Measurements from ENCODE around the gene MFN2. TPM values are rescaled to one million over a fixed set of nuclear protein-coding genes. Genes with fewer than 3 reads are reported as not detected.

MFN2 gene
- total RNA-seq, 1 experiment from 2014 or later = 43.7 TPM

GRCh38 chr1:11952455-11953109 lies 27.7 kb upstream of the MFN2 start:
- Histone ChIP-seq H3K36me3 (peaks cover 31% of the 10 kb centered on the region), H3K9me3 (no peaks in the 10 kb centered on the region), H3K4me3 (no peak overlapping the region), H3K27me3 (no peaks in the 10 kb centered on the region)
- DNase-seq = no peak

GRCh38 chr1:11955221-11955620 lies 25.0 kb upstream of the MFN2 start:
- H3K36me3 ChIP-seq = peaks cover 13% of the 10 kb centered on the region
- no peak for DNase-seq
- H3K4me3 ChIP-seq = no peak overlapping the region
- no peaks in the 10 kb centered on the region for H3K9me3 ChIP-seq
- no peaks in the 10 kb centered on the region for H3K27me3 ChIP-seq

- Histone ChIP-seq H3K4me3 (no peak overlapping the region), H3K27me3 (no peaks in the 10 kb centered on the region), H3K36me3 (peaks cover 14% of the 10 kb centered on the region), H3K9me3 (no peaks in the 10 kb centered on the region)
- no peak for DNase-seq
These were observed 22.8 kb upstream of the MFN2 start for GRCh38 chr1:11957398-11957797.

- no peak for DNase-seq
- H3K4me3 ChIP-seq = no peak overlapping the region
- no peaks in the 10 kb centered on the region for H3K27me3 ChIP-seq
- H3K36me3 ChIP-seq = peaks cover 16% of the 10 kb centered on the region
- H3K9me3 ChIP-seq = no peaks in the 10 kb centered on the region
These were observed 22.3 kb upstream of the MFN2 start for GRCh38 chr1:11957897-11958296.

GRCh38 chr1:11960276-11960675 lies 20.0 kb upstream of the MFN2 start:
- no peaks in the 10 kb centered on the region for H3K9me3 ChIP-seq
- DNase-seq = no peak
- H3K27me3 ChIP-seq = no peaks in the 10 kb centered on the region
- H3K4me3 ChIP-seq = no peak overlapping the region
- peaks cover 14% of the 10 kb centered on the region for H3K36me3 ChIP-seq

- Histone ChIP-seq H3K27me3 (no peaks in the 10 kb centered on the region), H3K9me3 (no peaks in the 10 kb centered on the region), H3K36me3 (peaks cover 16% of the 10 kb centered on the region), H3K4me3 (no peak overlapping the region)
- DNase-seq = no peak
These were observed 19.5 kb upstream of the MFN2 start for GRCh38 chr1:11960715-11961114.

GRCh38 chr1:11961230-11961629 lies 19.0 kb upstream of the MFN2 start:
- Histone ChIP-seq H3K4me3 (no peak overlapping the region), H3K27me3 (no peaks in the 10 kb centered on the region), H3K9me3 (no peaks in the 10 kb centered on the region), H3K36me3 (peaks cover 19% of the 10 kb centered on the region)
- no peak for DNase-seq

- DNase-seq = no peak
- Histone ChIP-seq H3K36me3 (peaks cover 14% of the 10 kb centered on the region), H3K9me3 (no peaks in the 10 kb centered on the region), H3K27me3 (no peaks in the 10 kb centered on the region), H3K4me3 (no peak overlapping the region)
These were observed 16.6 kb upstream of the MFN2 start for GRCh38 chr1:11963622-11964021.

GRCh38 chr1:11964656-11965055 lies 15.6 kb upstream of the MFN2 start:
- peaks cover 13% of the 10 kb centered on the region for H3K36me3 ChIP-seq
- H3K9me3 ChIP-seq = no peaks in the 10 kb centered on the region

GRCh38 chr1:11967028-11967547 lies 13.2 kb upstream of the MFN2 start:
- Histone ChIP-seq H3K27me3 (no peaks in the 10 kb centered on the region), H3K4me3 (no peak overlapping the region), H3K36me3 (peaks cover 13% of the 10 kb centered on the region), H3K9me3 (no peaks in the 10 kb centered on the region)
- no peak for DNase-seq

More at GRCh38 chr1:11964656-11965055, 15.6 kb upstream of the MFN2 start:
- no peak for DNase-seq
- no peak overlapping the region for H3K4me3 ChIP-seq
- no peaks in the 10 kb centered on the region for H3K27me3 ChIP-seq

GRCh38 chr1:11970441-11971185 lies 9.6 kb upstream of the MFN2 start:
- H3K9me3 ChIP-seq = no peaks in the 10 kb centered on the region
- H3K4me3 ChIP-seq = no peak overlapping the region
- H3K27me3 ChIP-seq = no peaks in the 10 kb centered on the region
- peaks cover 15% of the 10 kb centered on the region for H3K36me3 ChIP-seq
- DNase-seq = no peak

- DNase-seq = no peak
- H3K36me3 ChIP-seq = peaks cover 17% of the 10 kb centered on the region
These were observed 2.6 kb upstream of the MFN2 start for GRCh38 chr1:11977625-11978024.

GRCh38 chr1:11978301-11978700 lies 1.9 kb upstream of the MFN2 start:
- DNase-seq = no peak
- H3K9me3 ChIP-seq = no peaks in the 10 kb centered on the region
- H3K4me3 ChIP-seq = no peak overlapping the region
- no peaks in the 10 kb centered on the region for H3K27me3 ChIP-seq
- peaks cover 23% of the 10 kb centered on the region for H3K36me3 ChIP-seq

More at GRCh38 chr1:11977625-11978024, 2.6 kb upstream of the MFN2 start:
- Histone ChIP-seq H3K27me3 (no peaks in the 10 kb centered on the region), H3K4me3 (no peak overlapping the region), H3K9me3 (no peaks in the 10 kb centered on the region)

GRCh38 chr1:11979028-11979850 lies 1.0 kb upstream of the MFN2 start:
- peak overlapping the region; percentile 94 for H3K4me3 ChIP-seq
- DNase-seq = no peak
- peaks cover 29% of the 10 kb centered on the region for H3K36me3 ChIP-seq
- H3K27me3 ChIP-seq = no peaks in the 10 kb centered on the region
- H3K9me3 ChIP-seq = no peaks in the 10 kb centered on the region

- Histone ChIP-seq H3K4me3 (peak overlapping the region; percentile 94), H3K9me3 (no peaks in the 10 kb centered on the region), H3K27me3 (no peaks in the 10 kb centered on the region), H3K36me3 (peaks cover 32% of the 10 kb centered on the region)
- no peak for DNase-seq
These were observed 380 bp downstream of the MFN2 start for GRCh38 chr1:11980676-11980972.

- no peak for DNase-seq
- Histone ChIP-seq H3K9me3 (no peaks in the 10 kb centered on the region), H3K27me3 (no peaks in the 10 kb centered on the region), H3K4me3 (peak overlapping the region; percentile 94), H3K36me3 (peaks cover 38% of the 10 kb centered on the region)
These were observed 1.2 kb downstream of the MFN2 start for GRCh38 chr1:11981378-11982009.

GRCh38 chr1:11982010-11982392 lies 1.8 kb downstream of the MFN2 start:
- H3K27me3 ChIP-seq = no peaks in the 10 kb centered on the region
- no peak for DNase-seq
- no peaks in the 10 kb centered on the region for H3K9me3 ChIP-seq
- peaks cover 41% of the 10 kb centered on the region for H3K36me3 ChIP-seq
- no peak overlapping the region for H3K4me3 ChIP-seq

All from MG63 (cell line).